Measurements from ENCODE around the gene RBM10. TPM values are rescaled to one million over a fixed set of nuclear protein-coding genes. Genes with fewer than 3 reads are reported as not detected.
A peak's percentile ranks its signal among the peaks of the same experiment; 100 is the strongest.

The RBM10 gene
- total RNA-seq, 2 donors from 2014 or later: 71.6 to 82.4 TPM

DNA sequence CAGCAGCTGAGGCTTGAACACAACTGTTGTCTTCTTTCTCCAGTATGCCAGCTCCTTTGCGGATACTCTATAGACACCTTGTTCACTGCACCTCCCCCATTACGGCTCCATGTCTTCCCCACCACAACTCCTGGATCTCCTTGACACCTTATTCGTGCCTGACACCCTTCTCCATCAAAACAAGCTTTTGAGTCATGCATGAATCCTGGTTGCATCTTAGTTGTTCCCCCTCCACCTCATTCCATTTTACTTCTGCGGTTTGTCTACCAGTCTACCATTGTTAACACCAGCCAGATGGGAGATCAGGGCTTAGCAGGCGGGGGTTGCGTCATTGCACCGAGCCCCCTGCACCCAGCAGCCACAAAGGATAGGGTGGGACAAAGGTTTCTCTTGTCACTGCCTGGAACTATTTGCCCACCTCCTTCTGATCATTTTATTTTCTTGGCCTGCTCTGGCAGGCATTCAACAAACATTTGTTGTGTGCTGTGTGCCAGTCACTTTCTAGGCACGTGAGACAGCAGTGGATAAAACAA is 71.4 kb downstream of the RBM10 start:
- no peaks in the 10 kb centered on the region for H3K27me3 Mint-ChIP-seq (ENCODE audit: low read depth)
- ATAC-seq (replicated peaks in 1 of 2): no peak
- peaks cover 25 to 48% of the 10 kb centered on the region in 2 donors for H3K36me3 Mint-ChIP-seq (ENCODE audit: insufficient read depth in 2 of 2)
- peak overlapping the region; percentile 96 to 97 for H3K4me3 Mint-ChIP-seq
- peak overlapping the region; percentile 99 for H3K27ac Mint-ChIP-seq
- H3K4me1 Mint-ChIP-seq (ENCODE audit: low read depth): peaks cover 59% of the 10 kb centered on the region
- no peaks in the 10 kb centered on the region for H3K9me3 Mint-ChIP-seq
- no peak for DNase-seq

DNA sequence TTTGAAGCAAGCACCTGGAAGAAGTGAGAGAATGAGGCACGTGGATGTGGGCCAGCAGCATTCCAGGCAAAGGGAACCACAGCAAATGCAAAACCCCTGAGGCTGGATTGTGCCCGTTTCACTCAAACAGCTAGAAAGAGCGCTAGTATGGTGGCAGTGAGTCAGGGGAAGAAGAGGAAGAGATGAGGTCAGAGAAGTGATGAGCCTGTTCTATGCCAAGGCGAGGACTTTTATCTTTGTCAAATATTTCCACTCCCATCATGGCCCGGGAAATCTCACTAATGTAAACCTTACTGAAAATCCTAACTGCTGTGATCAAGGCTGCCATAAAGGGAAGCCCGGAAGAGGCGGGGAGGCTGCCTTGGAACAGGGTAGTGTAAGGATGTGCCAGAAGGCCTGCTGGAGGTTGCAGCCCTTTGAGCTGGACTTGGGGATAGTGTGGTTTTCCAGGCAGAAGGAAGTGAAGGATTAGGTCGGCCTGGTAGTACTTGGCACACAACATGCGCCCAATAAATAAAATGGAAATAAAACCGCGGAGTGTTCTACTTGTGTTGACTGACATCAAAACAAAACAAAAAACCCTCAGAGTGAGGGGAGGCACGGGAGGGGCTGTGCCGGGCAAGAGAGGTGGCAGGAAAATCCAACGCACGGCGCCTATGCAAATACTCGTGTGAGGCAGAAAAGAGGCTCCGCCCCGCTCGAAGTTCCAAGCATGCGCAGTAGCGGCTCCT is 72.3 kb downstream of the RBM10 start:
- no peaks in the 10 kb centered on the region for H3K27me3 Mint-ChIP-seq (ENCODE audit: low read depth)
- H3K27ac Mint-ChIP-seq: peak overlapping the region; percentile 99
- peak; percentile 14 to 35 for ATAC-seq (replicated peaks in 1 of 2)
- H3K4me3 Mint-ChIP-seq: peak overlapping the region; percentile 96 to 97
- peaks cover 62% of the 10 kb centered on the region for H3K4me1 Mint-ChIP-seq (ENCODE audit: low read depth)
- peak; percentile 25 to 45 for DNase-seq
- no peaks in the 10 kb centered on the region for H3K9me3 Mint-ChIP-seq
- H3K36me3 Mint-ChIP-seq (ENCODE audit: insufficient read depth in 2 of 2): peaks cover 20 to 43% of the 10 kb centered on the region in 2 donors

DNA sequence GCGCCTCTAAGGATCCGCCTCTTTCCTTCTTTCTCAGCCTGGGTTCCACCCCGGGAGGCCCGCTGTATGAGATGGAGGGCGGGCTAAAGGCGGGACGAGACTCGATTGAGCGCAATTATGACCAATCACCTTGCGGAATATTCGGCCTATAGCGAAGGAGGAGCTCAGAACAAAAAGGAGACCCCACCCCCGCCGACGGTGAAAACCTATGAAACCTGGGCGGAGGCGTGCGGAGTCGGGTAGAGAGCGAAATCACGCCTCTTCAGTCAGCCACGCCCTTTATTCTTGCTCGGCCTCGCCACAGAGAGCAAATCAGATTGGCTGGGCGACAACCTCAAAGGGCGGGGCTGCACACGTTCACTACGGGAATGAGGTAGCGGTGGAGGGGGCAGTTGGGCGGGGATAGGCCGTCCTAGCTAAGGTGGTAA is 72.8 kb downstream of the RBM10 start:
- peak overlapping the region; percentile 99 for H3K27ac Mint-ChIP-seq
- peaks cover 19 to 42% of the 10 kb centered on the region in 2 donors for H3K36me3 Mint-ChIP-seq (ENCODE audit: insufficient read depth in 2 of 2)
- DNase-seq (peak; percentile 91 to 99), ATAC-seq (replicated peaks in 1 of 2) (peak; percentile 84)
- peak overlapping the region; percentile 96 to 97 for H3K4me3 Mint-ChIP-seq
- no peaks in the 10 kb centered on the region for H3K9me3 Mint-ChIP-seq
- H3K4me1 Mint-ChIP-seq (ENCODE audit: low read depth): peaks cover 62% of the 10 kb centered on the region
- H3K27me3 Mint-ChIP-seq (ENCODE audit: low read depth): no peaks in the 10 kb centered on the region

DNA sequence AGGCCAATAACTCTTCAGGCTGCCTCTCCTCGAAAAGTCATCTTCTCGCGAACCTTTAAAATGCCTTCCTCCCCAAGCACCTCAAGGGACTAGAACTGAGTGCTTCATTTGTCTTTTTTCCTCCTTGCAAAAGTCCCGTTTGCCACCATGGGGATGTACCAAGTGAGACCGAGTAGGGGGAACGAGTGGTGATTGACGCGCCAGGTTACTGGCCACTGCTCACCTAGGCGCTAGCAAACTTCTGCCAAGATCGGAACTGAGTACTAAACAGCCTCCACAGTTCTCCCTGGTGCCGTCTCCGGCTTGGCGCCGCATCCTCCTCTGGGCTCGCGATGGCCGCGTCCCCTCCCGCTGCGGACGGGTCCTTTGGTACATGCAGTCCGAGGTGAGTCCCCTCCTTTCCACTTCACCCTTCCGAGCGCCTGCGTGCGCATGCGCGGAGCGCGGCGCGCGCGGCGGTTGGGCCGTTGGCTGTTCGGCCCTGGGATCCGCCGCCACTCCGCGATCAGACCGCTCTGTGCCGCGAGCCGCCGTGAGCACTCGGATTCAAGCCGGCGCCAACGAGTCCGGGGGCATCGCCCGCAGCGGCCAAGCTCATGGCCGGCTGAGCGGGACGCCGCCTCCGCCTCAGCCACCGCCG is 73.4 kb downstream of the RBM10 start, which contains the start of gene CDK16:
TSS of gene CDK16 (plus strand) at position 402 of the 640 bp plus-strand sequence. CDS start 4,877 bp downstream, outside the sequence.
- H3K4me1 Mint-ChIP-seq (ENCODE audit: low read depth): peaks cover 62% of the 10 kb centered on the region
- H3K36me3 Mint-ChIP-seq (ENCODE audit: insufficient read depth in 2 of 2): peaks cover 19 to 39% of the 10 kb centered on the region in 2 donors
- H3K27me3 Mint-ChIP-seq (ENCODE audit: low read depth): no peaks in the 10 kb centered on the region
- peak; percentile 49 to 54 for ATAC-seq (replicated peaks in 1 of 2)
- H3K27ac Mint-ChIP-seq: peak within 1 kb of the TSS; percentile 99
- no peaks in the 10 kb centered on the region for H3K9me3 Mint-ChIP-seq
- H3K4me3 Mint-ChIP-seq: peak within 1 kb of the TSS; percentile 96 to 97
- DNase-seq: peak; percentile 78 to 84

DNA sequence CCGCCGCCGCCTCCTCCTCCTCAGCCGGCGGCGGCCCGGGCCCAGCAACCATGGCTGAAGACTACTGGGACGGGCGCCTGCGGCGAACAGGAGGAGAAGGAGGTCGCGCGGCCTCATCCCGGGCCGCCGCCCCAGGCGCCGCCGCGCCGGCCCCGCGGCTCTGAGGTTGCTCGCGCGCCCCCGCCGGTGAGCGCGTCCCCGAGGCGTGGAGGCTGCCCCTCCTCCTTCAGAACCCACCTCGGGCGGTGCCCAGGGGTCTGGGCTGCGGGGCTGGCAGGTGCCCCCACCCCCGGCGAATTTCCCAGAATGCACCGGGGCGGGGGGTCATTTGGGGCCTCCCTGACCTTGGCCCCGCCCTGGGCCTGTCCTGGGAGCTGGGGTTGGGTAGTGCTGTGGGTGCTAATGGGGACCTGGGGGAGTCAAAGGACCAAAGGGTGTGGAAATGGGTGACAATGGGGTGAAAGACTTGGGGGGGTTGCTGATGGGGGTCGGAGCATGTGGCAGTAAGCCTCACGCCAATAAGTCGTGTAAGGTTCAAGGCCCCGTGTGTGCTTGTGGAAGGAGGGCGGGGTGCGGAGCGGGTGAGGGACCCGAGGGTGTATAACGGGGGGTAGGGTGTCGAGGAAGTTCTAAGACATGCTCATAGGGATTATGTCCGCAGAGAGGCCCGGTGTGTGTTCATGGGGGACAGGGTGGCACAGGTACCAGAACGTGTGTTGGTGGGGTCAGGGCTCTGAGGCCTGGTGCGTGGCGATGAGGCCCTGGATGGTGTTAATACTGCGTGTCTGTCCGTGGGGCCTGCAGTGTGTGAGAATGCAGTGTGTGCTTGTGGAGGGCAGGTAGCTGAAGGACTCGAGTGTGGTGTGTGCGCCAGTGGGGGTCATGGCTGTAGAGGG is 74.1 kb downstream of the RBM10 start:
- peak; percentile 60 to 63 for DNase-seq
- H3K36me3 Mint-ChIP-seq (ENCODE audit: insufficient read depth in 2 of 2): peaks cover 16 to 38% of the 10 kb centered on the region in 2 donors

DNA sequence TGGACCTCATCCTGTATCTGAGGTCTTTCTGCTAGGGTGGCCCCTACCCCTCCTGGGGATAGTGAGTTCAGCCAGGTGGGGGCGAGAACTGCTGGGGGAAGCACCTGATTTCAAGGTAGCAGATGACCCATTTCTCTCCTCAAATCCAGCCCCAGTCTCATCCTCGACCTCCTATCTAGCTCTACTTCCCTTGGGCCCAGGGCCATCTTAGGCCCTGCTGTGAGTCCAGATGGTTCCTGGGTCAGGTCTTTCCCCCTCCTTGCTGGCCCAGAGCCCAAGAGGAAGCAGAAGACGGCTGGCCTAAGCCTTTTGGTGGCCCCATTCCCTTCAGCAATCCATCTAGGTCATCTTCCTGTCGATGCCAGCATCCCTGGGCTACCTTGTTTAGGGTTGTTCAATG is 76.7 kb downstream of the RBM10 start:
- ATAC-seq (replicated peaks in 1 of 2) (no peak), DNase-seq (no peak)
- Mint-ChIP-seq H3K4me1 (ENCODE audit: low read depth) (peaks cover 42% of the 10 kb centered on the region), H3K27ac (no peak overlapping the region), H3K27me3 (ENCODE audit: low read depth) (no peaks in the 10 kb centered on the region), H3K36me3 (ENCODE audit: insufficient read depth in 2 of 2) (peaks cover 14 to 41% of the 10 kb centered on the region in 2 donors), H3K9me3 (no peaks in the 10 kb centered on the region), H3K4me3 (no peak overlapping the region)

More for the DNA sequence above, 74.1 kb downstream of the RBM10 start:
- Mint-ChIP-seq H3K27ac (peak overlapping the region; percentile 95), H3K27me3 (ENCODE audit: low read depth) (no peaks in the 10 kb centered on the region), H3K9me3 (no peaks in the 10 kb centered on the region), H3K4me3 (peak overlapping the region; percentile 96 to 97), H3K4me1 (ENCODE audit: low read depth) (peaks cover 62% of the 10 kb centered on the region)
- ATAC-seq (replicated peaks in 1 of 2): no peak

DNA sequence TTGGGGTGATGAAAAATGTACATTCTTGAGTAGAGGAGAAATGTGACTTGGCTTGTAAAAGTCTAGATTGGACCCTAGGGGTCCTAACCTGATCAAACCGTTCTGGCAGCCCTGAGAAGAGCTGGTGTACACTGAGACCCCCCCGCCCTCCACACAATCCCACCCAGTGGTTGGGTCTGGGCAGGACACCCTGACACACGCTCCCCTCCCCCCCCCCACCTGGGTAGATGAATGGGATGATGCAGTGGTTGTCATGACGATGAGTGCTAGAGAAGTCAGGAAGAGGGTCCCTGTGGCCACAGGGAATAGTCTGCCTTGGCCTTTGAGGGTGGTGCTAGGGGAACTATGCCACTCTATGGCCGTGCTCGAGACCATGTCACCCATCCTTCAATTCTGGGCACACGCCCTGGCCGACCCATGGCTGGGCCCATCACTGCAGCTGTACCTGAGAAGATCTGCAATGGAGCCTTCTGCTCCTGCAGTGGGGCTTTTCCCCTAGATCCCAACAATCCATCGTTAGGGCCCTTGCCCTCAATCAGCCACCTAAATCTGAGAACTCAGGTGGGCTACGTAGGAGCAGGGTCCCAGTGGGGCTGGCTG is 77.8 kb downstream of the RBM10 start:
- no peak overlapping the region for H3K27ac Mint-ChIP-seq
- peaks cover 14 to 39% of the 10 kb centered on the region in 2 donors for H3K36me3 Mint-ChIP-seq (ENCODE audit: insufficient read depth in 2 of 2)
- no peak for ATAC-seq (replicated peaks in 1 of 2)
- peaks cover 31% of the 10 kb centered on the region for H3K4me1 Mint-ChIP-seq (ENCODE audit: low read depth)
- H3K4me3 Mint-ChIP-seq: no peak overlapping the region
- no peaks in the 10 kb centered on the region for H3K27me3 Mint-ChIP-seq (ENCODE audit: low read depth)
- no peaks in the 10 kb centered on the region for H3K9me3 Mint-ChIP-seq
- no peak for DNase-seq

DNA sequence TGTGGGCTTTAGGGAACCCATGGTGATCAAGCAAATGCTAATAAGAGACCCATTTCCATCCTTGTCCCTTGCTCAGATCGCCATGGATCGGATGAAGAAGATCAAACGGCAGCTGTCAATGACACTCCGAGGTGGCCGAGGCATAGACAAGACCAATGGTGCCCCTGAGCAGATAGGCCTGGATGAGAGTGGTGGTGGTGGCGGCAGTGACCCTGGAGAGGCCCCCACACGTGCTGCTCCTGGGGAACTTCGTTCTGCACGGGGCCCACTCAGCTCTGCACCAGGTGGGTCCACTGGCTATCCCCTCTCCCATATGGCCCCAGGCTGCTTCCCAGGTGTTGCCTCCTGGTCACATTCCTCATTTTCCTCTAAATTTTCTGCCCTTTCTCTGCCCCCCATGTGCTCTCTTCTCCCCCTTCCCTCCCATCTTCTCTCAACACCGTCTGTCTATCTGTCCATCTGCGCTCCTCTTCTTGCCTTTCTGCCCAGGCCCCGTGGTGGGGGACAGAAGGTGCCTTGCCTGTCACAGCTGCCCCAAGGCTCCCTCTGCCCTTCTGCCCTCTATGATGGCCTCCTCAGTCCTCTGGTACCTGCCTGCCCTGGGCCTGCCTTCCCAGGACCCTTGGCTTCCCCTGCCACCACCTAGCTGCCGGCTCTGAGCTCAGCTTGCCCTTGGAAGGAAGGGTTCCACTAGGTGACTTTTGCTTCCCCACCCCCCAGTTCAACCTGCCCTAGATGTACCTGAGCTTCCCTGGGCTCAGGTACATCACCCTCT is 78.6 kb downstream of the RBM10 start:
- Mint-ChIP-seq H3K27me3 (ENCODE audit: low read depth) (no peaks in the 10 kb centered on the region), H3K36me3 (ENCODE audit: insufficient read depth in 2 of 2) (peaks cover 12 to 44% of the 10 kb centered on the region in 2 donors), H3K9me3 (no peaks in the 10 kb centered on the region), H3K4me1 (ENCODE audit: low read depth) (peaks cover 26% of the 10 kb centered on the region), H3K4me3 (no peak overlapping the region), H3K27ac (no peak overlapping the region)
- DNase-seq (no peak), ATAC-seq (replicated peaks in 1 of 2) (no peak)

DNA sequence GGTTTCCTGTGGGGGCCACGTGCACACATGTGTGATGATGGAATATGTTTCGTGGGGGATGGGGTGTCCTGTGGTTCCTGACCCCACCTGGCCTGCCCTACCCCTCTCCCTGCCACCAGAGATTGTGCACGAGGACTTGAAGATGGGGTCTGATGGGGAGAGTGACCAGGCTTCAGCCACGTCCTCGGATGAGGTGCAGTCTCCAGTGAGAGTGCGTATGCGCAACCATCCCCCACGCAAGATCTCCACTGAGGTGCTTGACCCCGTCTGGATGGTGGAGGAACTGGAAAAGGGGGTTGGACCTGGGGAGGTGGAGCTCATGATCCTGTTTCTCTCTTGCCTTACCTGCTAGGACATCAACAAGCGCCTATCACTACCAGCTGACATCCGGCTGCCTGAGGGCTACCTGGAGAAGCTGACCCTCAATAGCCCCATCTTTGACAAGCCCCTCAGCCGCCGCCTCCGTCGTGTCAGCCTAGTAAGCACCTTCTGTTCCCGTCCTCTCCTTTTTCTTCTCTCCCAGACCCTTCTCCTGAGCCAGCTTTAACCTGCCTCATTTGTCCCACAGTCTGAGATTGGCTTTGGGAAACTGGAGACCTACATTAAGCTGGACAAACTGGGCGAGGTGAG is 79.4 kb downstream of the RBM10 start:
- Mint-ChIP-seq H3K36me3 (ENCODE audit: insufficient read depth in 2 of 2) (peaks cover 11 to 44% of the 10 kb centered on the region in 2 donors), H3K27me3 (ENCODE audit: low read depth) (no peaks in the 10 kb centered on the region), H3K4me1 (ENCODE audit: low read depth) (peaks cover 23% of the 10 kb centered on the region), H3K27ac (no peak overlapping the region), H3K9me3 (no peaks in the 10 kb centered on the region), H3K4me3 (no peak overlapping the region)
- ATAC-seq (replicated peaks in 1 of 2): no peak
- DNase-seq: no peak

DNA sequence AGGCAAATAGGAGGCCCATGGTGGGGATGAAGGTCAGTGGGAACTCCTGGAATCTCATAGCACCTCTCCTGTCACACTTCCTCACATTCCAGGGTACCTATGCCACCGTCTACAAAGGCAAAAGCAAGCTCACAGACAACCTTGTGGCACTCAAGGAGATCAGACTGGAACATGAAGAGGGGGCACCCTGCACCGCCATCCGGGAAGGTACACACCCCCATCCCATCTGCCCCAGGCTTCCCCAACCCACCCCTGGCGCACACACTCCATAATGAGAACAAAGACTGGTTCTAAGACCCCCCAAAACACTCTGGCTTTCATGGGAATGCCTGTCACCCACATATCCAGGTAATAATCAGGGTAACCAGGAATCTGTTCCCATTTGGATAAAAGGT is 79.9 kb downstream of the RBM10 start:
- Mint-ChIP-seq H3K4me3 (no peak overlapping the region), H3K27ac (no peak overlapping the region), H3K4me1 (ENCODE audit: low read depth) (peaks cover 18% of the 10 kb centered on the region), H3K9me3 (no peaks in the 10 kb centered on the region), H3K27me3 (ENCODE audit: low read depth) (no peaks in the 10 kb centered on the region), H3K36me3 (ENCODE audit: insufficient read depth in 2 of 2) (peaks cover 6 to 40% of the 10 kb centered on the region in 2 donors)
- DNase-seq (no peak), ATAC-seq (replicated peaks in 1 of 2) (no peak)

DNA sequence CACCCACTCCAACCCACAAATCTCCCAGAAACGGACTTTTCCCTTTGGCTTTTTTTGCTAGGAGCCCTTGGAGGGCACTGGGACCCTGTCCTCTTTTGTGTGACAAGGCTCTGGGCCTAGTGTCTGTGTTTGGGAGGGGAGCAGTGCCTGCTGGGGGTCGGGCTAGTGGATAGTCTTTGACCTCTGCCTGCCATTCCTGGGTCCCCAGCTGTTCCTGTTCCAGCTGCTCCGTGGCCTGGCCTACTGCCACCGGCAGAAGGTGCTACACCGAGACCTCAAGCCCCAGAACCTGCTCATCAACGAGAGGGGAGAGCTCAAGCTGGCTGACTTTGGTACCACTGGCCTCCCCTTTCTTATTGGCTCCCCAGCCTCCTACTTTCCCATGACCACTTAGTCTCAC is 81.0 kb downstream of the RBM10 start:
- DNase-seq (no peak), ATAC-seq (replicated peaks in 1 of 2) (no peak)
- Mint-ChIP-seq H3K9me3 (no peaks in the 10 kb centered on the region), H3K27ac (no peak overlapping the region), H3K27me3 (ENCODE audit: low read depth) (peaks cover under 1% of the 10 kb centered on the region), H3K36me3 (ENCODE audit: insufficient read depth in 2 of 2) (peaks cover 3 to 43% of the 10 kb centered on the region in 2 donors), H3K4me3 (no peak overlapping the region), H3K4me1 (ENCODE audit: low read depth) (peaks cover 7% of the 10 kb centered on the region)
